ENCODE data around the gene KCTD1. TPM values are rescaled to one million over a fixed set of nuclear protein-coding genes. Genes with fewer than 3 reads are reported as not detected.

Gene KCTD1
- total and polyA plus RNA-seq, 8 donors: 12.1 to 21.7 (median 16.8) TPM

DNA sequence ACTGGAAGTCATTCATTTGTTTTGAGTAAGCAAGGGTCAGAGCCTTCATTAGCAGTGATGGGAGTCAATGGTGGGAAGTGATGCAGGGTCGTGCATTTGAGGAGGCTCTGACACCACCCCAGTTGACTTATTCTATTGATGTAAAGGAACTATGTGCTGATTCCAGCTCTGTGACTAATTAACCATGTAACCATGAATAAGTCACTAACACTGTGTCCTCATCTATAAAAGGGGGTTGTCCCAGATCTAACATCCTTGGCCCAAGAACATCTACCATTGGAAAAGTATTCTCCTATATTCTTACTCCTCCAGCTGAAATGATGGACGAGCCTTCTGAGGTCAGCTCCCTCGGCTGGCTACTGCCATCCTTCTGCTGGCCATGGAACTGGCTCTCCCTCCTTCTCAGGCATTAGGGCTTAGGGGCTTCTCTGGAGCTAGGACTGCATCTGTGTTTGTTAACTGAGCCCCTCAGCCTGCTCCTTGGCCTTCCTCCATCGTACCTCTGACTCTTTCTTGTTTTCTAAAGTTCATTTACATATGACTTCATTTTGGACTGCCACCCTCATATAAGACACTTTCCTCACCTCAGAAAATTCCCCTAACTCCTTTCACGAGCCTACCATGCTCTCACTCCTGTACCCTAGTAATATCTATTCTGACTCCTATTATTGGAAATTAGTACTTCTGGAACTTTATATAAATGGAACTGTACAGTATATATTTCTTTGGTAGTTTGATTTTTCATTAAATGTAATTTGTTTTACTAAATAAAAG is 115.5 kb downstream of the KCTD1 start:
- no peak overlapping the region for H3K27ac ChIP-seq
- H3K36me3 ChIP-seq: no peaks in the 10 kb centered on the region
- ATAC-seq (no peak), DNase-seq (no peak)
- H3K9me3 ChIP-seq: no peaks in the 10 kb centered on the region
- intact Hi-C loops (cut with DNase I): no loop called here
- H3K4me3 ChIP-seq: no peak overlapping the region
- no peak for TF ChIP-seq CTCF (IDR thresholded peaks at IDR 0.05)
- H3K4me1 ChIP-seq: no peaks in the 10 kb centered on the region
- peaks cover 0 to 8% of the 10 kb centered on the region in 2 donors for H3K27me3 ChIP-seq

DNA sequence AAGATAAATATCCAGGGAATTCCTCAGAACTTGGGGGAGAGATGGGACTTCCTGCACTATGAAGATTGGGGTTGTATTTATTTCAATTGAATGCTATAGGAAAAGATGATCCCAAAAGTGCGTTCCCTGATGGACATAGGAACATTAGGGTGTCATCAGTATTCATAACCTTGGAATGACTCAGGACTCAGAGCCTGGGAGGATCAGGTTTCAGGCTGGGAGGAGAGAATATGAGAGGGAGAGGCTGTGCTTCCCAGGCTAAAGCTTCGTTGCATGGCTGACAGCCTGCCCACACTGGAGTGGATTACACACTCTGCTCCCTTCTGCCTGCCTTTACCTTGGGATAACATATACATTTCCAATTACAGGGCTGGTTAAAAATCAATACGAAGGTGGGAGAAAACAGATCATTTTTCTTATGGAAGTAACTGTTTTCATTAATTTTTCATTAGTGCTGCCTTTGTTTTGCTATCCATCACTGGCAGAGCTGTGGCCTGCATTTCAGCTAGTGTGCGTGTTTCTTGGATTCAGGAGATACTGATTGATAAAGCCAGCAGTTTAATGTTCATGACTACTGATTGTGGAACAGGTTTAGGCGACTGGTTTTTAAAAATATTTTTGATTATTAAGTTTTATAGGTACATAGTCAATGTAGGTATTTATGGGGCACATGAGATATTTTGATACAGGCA is 118.7 kb downstream of the KCTD1 start:
- peak; percentile 83 for ATAC-seq
- Histone ChIP-seq H3K36me3 (no peaks in the 10 kb centered on the region), H3K9me3 (no peaks in the 10 kb centered on the region), H3K4me3 (no peak overlapping the region), H3K27me3 (no peaks in the 10 kb centered on the region), H3K27ac (no peak overlapping the region), H3K4me1 (no peaks in the 10 kb centered on the region)
- DNase-seq: peak in 1 of 4 donors; percentile 24
- intact Hi-C loops (cut with DNase I): no loop called here
- TF ChIP-seq CTCF (IDR thresholded peaks at IDR 0.05): no peak

DNA sequence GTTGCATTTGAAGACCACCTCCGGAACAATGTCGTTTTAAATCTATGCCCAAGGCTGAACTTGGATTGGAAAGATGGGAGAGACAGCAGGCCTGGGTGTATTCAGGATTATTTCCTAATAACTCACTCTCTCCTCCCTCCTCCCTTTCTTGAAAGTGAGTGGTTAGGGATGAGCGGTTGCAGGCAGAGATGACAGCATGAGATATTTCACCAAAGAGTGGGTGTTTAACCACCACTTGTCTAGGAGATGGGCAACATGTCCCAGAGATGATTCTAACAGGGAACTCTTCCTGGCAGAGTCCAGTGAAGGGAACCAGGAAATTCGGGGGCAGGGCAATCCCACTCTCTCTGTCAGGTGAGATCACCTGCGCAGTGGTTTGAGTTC is 123.2 kb downstream of the KCTD1 start:
- DNase-seq (no peak), ATAC-seq (peak; percentile 13)
- no peaks in the 10 kb centered on the region for H3K36me3 ChIP-seq
- no peak overlapping the region for H3K27ac ChIP-seq
- no peak overlapping the region for H3K4me3 ChIP-seq
- H3K4me1 ChIP-seq: no peaks in the 10 kb centered on the region
- intact Hi-C loops (cut with DNase I): no loop called here
- TF ChIP-seq CTCF (IDR thresholded peaks at IDR 0.05): no peak
- H3K9me3 ChIP-seq: no peaks in the 10 kb centered on the region
- H3K27me3 ChIP-seq: no peaks in the 10 kb centered on the region

DNA sequence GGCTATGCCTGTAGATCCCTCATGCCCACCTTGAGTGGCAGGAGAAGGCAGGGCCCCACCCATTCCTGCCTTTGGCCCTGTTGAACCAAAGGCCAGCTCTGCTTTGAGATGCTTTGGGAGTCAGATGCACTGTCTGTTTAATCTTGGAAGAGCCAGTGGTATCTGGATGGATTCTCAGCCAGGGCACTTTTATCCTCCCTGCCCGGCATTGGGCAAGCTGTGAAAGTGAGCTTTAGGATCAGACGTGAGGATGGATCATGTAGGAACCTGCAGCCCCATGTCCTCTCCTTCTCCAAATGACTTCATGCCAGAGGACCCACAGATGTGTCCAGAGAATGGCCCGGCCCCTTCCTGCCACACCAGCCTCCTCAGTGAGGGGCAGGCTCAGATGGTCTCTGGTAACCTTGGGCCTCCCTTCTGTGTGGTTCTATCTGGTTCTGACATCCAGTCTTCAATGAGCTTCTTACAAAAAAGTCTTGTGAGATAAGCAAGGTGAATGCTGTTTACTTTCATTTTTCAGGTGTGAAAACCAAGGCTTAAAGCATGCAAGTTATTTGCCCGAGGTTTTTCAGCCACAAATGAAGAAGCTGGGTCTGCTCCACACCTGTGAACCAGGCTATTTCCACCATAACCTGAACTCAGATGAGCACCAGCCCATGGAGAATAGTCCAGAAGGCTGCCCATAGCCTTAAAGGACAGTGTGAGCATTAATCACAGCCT is 123.8 kb downstream of the KCTD1 start:
- DNase-seq: no peak
- Histone ChIP-seq H3K27me3 (no peaks in the 10 kb centered on the region), H3K4me1 (no peaks in the 10 kb centered on the region), H3K36me3 (no peaks in the 10 kb centered on the region), H3K27ac (no peak overlapping the region), H3K4me3 (no peak overlapping the region), H3K9me3 (no peaks in the 10 kb centered on the region)
- no peak for TF ChIP-seq CTCF (IDR thresholded peaks at IDR 0.05)
- no peak for ATAC-seq
- intact Hi-C loops (cut with DNase I): no loop called here

Data from left lung (tissue), 10 donors.